Measurements from ENCODE around the gene CYP4V2. TPM values are rescaled to one million over a fixed set of nuclear protein-coding genes. Genes with fewer than 3 reads are reported as not detected.

CYP4V2 gene
- total RNA-seq, 1 experiment from 2014 or later = 2.0 TPM

DNA sequence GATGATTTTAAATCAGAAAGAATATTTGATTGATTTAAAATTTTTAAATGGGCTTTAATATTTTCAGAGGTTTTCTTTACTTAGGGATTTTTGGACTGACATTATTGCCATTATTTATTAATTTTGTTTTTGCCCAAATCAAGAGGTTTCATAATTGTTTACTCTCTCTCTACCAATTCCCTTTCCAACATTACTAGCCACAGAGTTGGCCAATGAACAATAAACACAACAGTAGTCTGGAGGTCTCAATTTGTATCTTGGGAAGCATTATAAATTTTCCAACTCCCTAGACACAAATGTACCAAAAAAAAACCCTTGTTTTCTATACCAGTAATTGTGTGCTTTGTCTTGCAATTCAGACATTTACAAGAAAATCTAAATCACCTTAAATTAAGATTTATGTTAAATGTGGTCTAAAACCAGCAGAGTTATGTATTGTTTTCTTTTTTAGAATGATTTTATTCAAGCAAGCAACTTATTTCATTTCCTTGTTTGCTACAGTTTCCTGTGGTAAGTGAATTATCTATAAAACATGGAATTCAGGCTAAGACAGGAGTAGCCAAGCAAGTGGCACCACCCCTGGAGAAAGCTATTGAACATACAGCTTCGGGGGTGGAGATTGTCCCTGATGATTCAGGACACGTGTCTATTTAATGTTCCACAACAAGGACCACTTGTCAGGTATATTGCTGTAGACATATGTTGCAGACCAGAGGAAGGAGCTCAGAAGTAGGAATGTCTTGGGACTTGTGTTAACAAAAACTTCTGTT, 36.6 kb downstream of the CYP4V2 start (continued):
- TF ChIP-seq ZMAT4 (CRISPR knock-in tag; IDR thresholded peaks at IDR 0.05) = no peak
- TF ChIP-seq EMX1 (CRISPR knock-in tag; IDR thresholded peaks at IDR 0.05) = no peak
- TF ChIP-seq, protein P1, sequence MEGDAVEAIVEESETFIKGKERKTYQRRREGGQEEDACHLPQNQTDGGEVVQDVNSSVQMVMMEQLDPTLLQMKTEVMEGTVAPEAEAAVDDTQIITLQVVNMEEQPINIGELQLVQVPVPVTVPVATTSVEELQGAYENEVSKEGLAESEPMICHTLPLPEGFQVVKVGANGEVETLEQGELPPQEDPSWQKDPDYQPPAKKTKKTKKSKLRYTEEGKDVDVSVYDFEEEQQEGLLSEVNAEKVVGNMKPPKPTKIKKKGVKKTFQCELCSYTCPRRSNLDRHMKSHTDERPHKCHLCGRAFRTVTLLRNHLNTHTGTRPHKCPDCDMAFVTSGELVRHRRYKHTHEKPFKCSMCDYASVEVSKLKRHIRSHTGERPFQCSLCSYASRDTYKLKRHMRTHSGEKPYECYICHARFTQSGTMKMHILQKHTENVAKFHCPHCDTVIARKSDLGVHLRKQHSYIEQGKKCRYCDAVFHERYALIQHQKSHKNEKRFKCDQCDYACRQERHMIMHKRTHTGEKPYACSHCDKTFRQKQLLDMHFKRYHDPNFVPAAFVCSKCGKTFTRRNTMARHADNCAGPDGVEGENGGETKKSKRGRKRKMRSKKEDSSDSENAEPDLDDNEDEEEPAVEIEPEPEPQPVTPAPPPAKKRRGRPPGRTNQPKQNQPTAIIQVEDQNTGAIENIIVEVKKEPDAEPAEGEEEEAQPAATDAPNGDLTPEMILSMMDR (IDR thresholded peaks at IDR 0.05) = no peak
- no peak for TF ChIP-seq ZNF423 (CRISPR knock-in tag; IDR thresholded peaks at IDR 0.05)
- TF ChIP-seq CDX4 (CRISPR knock-in tag; IDR thresholded peaks at IDR 0.05; ENCODE audit: borderline replicate concordance) = no peak
- TF ChIP-seq PRDM15 (CRISPR knock-in tag; IDR thresholded peaks at IDR 0.05) = no peak
- no peak for TF ChIP-seq TP53 (CRISPR knock-in tag; IDR thresholded peaks at IDR 0.05)
- no peak for TF ChIP-seq MLX (CRISPR knock-in tag; IDR thresholded peaks at IDR 0.05)
- no peak for TF ChIP-seq NFE2L1 (CRISPR knock-in tag; IDR thresholded peaks at IDR 0.05)
- TF ChIP-seq NR3C1 (CRISPR knock-in tag; conservative IDR thresholded peaks at IDR 0.05; ENCODE audit: low read depth) = no peak

DNA sequence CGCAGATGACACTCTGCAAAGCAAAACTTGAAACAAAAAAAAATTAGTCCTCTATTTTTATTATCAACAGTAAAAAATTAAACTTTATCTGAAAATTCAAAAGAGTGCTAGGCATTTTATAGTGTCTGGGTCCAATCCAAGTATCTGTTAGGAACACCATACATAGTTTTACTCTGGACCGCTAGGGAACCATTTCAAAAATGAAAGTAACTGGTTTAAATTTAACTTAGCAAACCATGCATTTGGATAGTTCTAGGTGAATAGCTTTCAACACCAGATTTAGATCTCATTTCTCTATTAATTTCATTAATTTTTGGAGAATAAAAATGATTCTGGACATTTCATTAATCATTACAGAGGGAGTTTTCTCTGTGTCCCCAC, 37.1 kb downstream of the CYP4V2 start:
- ATAC-seq = no peak
- peaks cover 29% of the 10 kb centered on the region for H3K4me1 Mint-ChIP-seq
- no peak overlapping the region for H3K4me3 Mint-ChIP-seq
- CTCF ChIA-PET = interaction anchor here (1.5 kb wide), 1 partner anchor 10 kb away, joined by 3 read pairs; no protein-coding TSS in a partner anchor
- H3K27ac Mint-ChIP-seq = no peak overlapping the region
- peaks cover 35% of the 10 kb centered on the region for H3K36me3 Mint-ChIP-seq
- DNase-seq (ENCODE audit: low spot score) = no peak
- H3K27me3 Mint-ChIP-seq (ENCODE audit: low read depth) = peaks cover 9% of the 10 kb centered on the region
- no peak for TF ChIP-seq NFYB (CRISPR knock-in tag; conservative IDR thresholded peaks at IDR 0.05; ENCODE audit: low read depth)
- TF ChIP-seq, protein P2, sequence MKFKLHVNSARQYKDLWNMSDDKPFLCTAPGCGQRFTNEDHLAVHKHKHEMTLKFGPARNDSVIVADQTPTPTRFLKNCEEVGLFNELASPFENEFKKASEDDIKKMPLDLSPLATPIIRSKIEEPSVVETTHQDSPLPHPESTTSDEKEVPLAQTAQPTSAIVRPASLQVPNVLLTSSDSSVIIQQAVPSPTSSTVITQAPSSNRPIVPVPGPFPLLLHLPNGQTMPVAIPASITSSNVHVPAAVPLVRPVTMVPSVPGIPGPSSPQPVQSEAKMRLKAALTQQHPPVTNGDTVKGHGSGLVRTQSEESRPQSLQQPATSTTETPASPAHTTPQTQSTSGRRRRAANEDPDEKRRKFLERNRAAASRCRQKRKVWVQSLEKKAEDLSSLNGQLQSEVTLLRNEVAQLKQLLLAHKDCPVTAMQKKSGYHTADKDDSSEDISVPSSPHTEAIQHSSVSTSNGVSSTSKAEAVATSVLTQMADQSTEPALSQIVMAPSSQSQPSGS (CRISPR knock-in tag; IDR thresholded peaks at IDR 0.05; ENCODE audit: borderline replicate concordance, low read depth) = no peak
- TF ChIP-seq, protein P3, sequence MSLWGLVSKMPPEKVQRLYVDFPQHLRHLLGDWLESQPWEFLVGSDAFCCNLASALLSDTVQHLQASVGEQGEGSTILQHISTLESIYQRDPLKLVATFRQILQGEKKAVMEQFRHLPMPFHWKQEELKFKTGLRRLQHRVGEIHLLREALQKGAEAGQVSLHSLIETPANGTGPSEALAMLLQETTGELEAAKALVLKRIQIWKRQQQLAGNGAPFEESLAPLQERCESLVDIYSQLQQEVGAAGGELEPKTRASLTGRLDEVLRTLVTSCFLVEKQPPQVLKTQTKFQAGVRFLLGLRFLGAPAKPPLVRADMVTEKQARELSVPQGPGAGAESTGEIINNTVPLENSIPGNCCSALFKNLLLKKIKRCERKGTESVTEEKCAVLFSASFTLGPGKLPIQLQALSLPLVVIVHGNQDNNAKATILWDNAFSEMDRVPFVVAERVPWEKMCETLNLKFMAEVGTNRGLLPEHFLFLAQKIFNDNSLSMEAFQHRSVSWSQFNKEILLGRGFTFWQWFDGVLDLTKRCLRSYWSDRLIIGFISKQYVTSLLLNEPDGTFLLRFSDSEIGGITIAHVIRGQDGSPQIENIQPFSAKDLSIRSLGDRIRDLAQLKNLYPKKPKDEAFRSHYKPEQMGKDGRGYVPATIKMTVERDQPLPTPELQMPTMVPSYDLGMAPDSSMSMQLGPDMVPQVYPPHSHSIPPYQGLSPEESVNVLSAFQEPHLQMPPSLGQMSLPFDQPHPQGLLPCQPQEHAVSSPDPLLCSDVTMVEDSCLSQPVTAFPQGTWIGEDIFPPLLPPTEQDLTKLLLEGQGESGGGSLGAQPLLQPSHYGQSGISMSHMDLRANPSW (CRISPR knock-in tag; conservative IDR thresholded peaks at IDR 0.05; ENCODE audit: low read depth) = no peak
- POLR2A ChIA-PET = no interaction called here
- H3K9me3 Mint-ChIP-seq = peaks cover 27% of the 10 kb centered on the region
